Stimulated activated CD8-positive, alpha-beta memory T cell treated with anti-CD3 and anti-CD28 coated beads, Interleukin-2, amount 100 ng/mL, for 1 hour (primary cell): ENCODE data around the gene CIAO2B.
"Not testable (repeated sequence)": the region's sequence is repeated elsewhere in the genome, so short reads cannot be mapped to it uniquely, and the experiment has no call there.

ENCODE experiments used
- DNase-seq, 2 donors: peaks; one replicate each; pipeline ENCODE4 v3.0.0-alpha.2; 2020; ENCODE audit warnings: low read depth in 2 of 2

The CIAO2B gene

DNA sequence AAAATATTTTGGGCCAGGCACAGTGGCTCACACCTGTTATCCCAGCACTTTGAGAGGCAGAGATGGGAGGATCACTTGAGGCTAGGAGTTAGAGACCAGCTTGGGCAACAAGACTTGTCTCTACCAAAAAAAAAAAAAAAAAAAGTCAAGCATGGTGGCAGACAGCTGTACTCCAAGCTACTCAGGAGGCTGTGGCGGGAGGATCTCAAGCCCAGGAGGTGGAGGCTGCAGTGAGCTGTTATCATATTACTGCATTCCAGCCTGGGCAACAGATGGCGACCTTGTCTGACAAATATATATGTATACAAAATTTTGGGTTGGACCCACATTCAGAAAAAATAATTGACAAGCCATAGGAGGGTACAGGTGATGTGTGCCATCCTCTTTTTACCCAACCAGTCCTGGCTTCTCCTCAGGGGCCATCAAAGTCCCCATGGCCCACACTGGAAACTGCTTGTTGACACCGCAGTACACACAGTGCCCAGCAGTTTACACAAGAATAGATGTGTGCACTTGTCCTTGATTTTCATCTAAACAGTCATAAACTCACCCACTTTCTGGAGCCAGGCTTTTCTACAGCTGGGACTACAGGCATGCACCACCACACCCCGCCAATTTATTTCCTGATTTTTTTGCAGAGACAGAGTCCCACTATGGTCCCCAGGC is 2.8 kb upstream of the CIAO2B start:
- DNase-seq, result no peak

DNA sequence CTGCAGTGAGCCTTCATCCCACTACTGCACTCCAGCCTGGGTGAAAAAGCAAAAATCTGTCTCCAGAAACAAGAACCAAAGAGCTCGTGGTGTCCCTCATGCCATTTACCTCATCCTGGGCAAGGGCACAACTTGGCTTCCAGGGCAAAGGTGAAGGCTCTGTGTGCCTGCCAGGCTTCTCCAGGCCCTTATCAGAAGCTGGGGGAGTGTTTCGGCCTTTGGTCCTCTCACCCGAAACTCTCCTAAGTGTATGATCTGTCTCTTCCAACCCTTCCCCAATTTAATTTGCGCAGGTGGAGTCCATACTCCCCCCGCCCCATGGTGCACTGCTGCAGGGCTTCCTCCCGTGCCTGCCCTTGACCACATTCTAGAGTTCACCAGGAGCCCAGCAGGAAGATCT is 2.3 kb upstream of the CIAO2B start:
- DNase-seq, result no peak

DNA sequence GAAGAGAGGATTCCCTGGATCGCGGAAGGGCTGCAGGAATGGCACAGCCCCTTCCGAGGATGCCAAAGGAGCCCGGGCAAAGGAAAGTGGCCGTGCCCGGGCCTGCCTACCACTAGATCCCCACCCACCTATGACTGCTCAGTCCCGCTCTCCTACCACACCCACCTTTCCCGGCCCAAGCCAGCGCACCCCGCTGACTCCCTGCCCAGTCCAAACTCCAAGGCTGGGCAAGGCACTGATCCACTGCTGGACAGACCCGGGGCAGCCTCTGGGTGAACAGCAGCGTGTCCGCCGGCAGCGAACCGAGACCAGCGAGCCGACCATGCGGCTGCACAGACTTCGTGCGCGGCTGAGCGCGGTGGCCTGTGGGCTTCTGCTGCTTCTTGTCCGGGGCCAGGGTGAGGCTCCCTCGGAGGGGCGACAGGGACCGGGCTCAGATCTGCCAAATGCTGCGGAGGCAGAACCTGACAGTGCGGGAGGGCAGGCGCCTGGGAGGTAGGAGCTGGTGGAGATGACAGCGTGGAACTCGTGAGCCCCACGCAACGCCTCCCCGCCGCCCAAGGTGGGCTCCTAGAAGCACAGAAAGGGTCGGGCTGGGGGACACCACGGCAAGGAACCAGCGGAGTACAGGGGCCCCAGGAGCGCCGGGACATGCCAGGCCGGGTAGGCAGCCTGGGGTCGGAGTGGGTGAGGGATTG is 1.3 kb upstream of the CIAO2B start, which contains the start of gene CES2:
Gene CES2 (plus strand): TSS at position 203 of the 698 bp plus-strand sequence. CDS start 120 bp downstream, at position 323.
- DNase-seq, result no peak

DNA sequence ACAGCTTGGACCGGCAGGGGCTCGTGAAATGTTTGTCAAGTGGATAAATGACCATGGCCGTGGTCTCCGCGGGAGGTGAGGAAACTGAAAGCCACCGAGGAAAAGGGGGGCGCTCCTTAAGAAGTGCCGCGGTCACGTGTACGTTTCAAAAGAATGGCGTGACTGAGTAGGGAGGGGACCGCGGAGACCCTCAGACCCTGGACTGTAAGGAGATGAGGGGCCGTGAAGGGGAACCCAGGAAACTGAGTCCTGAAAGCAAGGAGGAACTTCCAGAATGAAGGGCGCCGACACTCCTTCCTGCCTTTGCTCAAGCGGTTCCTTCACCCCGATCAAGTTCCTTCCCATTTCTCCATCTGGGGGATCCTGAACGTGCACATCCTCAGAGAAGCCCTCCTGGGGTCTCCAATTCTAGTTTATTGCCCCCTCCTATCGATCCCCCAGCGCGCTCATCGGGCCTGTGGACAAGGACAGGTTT is 674 bp upstream of the CIAO2B start:
- not testable (repeated sequence) for DNase-seq

DNA sequence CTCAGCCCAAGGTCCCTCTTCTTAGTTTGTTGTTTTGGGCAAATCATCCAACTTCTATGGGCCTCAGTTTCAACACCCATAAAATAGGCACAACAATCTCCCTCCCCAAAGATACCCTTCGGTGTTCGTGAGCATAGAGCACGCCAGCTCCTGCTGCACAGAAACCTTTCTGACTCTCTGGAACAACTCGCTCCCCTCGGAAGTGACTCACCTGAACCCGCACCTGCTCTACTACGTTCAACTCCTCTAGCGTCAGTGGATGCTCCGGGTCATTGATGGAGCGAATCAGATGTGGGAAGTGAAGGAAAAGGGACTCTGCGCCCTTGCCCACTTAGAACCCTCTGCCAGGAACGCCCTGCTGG is 445 bp downstream of the CIAO2B start:
- peak in 1 of 2 donors; percentile 40 for DNase-seq

DNA sequence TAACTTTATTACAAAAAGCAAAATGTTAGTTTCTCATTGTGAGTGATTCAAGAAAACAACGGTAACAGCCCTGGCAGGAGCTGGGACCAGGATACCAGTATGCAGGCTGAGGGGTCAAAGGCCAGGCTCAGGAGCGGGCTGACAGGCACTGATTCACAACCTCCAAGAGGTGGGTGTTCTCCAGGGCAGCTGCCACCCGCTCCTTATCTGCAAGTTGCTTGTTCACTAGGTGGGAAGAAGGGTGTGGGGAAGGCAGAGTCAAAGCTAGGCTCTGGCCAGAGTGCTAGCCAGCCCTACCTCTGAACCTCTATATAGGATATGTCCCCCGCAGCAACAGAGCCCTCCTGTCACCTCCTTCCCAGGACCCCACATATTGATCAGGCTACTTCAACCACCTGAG is 2.1 kb downstream of the CIAO2B start:
- no peak for DNase-seq

DNA sequence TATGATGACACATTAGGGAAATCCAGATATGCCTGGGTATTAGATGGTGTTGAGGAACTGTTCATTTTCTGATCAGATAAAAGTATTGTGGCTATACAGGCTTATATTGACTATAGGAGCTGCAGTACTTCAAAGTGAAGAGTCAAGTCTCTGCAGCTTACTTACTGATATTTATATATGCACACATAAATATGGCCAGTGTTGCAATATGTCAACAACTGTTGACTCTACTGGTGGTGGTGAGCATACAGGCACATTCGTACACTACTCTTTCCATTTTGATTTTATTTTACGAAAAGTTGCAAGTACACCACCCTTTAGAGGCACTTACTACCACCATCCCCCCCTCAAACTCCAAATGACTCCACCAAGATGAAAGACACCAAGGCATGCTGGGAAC is 2.5 kb downstream of the CIAO2B start:
- no peak for DNase-seq

DNA sequence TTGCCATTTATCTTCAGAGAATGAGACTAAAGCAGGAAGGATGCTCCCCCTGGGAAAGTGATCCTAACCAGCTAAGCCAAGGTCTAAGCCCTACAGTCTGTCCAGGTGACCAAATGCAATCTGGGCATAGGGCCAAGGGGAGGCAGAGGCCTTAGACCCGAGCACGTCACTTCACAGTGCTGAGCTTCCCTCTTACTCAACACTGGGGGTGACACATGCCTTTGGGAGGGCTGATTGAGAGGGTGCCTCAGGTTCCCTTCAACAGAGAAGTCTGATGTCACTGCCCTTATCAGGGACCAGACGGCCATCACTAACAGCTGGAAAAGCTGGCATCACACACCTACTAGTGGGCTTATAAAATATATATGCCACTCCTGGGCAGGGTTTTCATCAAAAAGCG is 4.0 kb downstream of the CIAO2B start:
- no peak for DNase-seq

DNA sequence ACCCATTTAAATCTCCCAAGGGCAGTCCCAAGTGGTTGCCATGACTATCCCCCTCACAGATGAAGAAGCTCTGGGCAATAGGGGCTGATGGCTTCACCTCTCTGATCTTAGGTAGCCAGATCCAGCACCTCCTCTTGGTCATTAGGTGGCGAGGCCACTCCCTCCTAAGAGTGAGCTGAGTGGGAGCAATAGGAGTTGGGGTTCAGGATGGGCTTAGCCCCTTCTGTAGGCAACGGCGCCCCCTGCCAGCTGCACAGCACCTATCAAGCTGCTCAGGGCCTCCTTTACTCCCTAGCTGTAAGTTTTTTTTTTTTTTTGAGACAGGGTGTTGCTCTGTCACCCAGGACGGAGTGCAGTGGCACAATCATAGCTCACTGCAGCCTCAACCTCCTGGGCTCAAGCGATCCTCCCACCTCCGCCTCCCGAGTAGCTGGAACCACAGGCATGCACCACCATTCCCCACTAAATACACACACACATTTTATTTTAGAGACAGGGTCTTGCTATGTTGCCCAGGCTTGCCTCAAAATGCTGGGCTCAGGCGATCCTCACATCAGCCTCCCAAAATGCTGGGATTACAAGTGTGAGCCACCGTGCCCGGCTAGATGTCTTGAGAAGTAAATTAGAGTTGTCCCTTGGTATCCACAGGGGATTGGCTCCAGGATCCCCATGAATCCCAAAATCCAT is 5.4 kb downstream of the CIAO2B start:
- DNase-seq, result no peak

DNA sequence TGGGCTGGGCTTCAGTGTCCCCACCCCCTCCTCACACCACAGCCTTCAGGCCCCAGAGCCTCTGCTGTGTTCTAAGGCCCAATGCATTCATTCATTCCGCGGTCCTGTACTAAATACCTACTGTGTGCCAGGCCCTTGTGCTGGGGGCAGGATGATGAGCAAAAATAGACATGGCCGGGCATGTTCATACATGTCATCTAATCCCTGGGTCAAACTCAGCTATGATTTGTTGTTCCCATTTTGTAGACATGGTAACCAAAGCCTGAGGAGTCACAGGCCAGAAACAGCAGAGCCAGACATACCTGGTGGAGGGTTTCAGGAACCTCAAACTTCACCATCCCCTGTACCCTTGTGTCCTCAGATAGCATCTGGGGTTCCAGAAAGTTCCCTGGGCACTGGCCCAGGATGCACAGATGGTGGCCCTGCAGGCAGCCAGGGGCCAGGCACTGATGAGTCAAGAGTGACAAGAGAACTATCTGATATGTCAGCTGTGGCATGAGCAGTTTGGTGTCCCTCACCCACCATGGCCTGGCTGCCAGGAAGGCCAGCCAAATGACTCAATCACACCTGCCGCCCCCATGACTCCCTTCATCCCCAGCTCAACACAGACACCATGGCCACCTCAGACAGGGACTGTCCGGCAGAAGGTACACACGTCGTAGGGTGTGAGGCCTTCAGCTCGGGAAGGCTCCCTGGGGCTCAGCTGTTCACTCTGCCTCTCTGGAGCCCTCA is 6.1 kb downstream of the CIAO2B start:
- DNase-seq, result no peak

DNA sequence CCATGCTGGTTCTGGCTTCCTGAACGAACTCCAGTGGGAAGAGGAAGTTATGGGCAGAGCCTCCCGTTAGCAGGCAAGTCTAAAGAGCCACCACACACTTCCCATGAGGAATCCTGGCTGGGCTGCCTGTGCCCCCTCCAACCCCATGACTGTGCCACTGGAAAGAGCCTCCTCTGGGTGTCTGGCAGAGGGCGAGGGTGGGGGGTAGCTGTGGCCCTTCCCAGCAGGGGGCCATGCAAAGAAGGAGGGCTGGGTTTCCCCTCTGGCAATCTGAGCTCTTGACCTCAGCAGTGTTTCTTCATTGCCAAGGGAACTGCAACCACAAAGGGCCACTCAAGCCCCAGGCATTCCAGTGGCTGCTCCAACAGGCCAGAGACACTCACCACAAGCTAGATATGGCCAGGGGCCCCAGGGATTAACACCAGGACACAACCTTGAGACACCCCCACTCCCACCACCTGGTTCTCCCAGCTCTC is 7.2 kb downstream of the CIAO2B start:
- no peak for DNase-seq

DNA sequence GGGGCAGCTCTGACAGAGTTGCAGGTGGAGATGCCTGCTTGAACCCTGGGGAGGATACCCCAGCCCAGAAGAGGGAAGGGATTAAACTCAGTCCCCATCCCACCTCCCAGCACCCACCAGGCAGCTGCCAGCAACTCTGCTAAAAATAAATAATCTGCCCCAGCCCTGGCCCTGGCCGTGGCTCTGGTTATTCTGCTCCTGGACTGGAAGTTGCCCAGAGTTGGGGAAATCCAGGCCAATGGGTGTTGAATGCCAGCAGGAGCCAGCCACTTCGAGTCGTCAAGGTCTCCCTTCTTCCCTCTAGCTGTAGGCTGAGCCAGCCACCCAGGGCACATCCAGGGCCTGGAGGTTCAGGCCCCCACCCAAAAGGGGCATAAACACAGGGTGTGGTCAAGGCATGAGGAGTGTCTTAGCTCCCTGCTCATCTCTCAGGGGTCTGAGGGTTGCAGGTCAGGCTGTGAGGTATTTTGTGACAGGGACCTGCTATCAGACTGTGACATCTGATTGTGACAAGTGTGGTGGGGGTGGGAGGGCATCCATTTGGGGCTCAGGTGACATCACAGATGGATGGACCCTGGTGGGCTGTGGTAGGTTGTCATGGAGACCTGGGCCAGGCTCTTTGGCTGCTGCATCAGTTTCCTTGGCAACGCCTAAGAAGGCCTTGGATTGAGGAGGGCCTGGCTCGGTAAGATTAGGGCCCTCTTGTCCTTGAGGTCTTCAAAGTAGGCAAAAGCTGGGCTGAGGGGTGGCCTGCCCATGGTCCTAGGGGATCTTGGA is 7.8 kb downstream of the CIAO2B start:
- no peak for DNase-seq

DNA sequence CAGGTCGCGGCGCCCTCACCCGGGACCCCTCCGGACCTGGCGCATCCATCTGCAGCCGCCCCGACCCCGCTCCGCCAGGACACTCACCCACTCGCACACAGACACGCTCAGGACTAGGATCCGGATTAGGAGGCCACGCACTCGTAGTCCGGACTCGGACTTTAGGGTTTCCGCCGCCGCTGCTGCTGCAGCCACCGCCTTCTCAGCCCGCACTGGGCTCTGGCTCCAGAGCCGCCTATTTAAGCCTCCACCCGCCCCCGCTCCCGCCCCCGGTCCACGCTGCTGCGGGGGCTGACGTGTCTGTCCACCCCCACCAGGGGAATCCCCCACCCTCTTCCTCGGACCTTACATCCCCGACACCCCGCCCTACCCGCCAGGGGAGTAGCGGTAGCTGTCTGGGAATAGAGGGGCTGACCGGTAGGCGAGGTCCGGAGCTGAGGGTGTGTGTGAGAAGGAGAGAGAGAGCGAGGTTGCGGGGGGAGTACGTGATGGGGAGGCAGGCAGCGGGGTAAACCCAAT is 8.8 kb downstream of the CIAO2B start, which contains the start of gene RRAD:
Gene RRAD (minus strand): TSS at position 214 of the 519 bp plus-strand sequence. CDS start 356 bp downstream, outside the sequence.
- no peak for DNase-seq

DNA sequence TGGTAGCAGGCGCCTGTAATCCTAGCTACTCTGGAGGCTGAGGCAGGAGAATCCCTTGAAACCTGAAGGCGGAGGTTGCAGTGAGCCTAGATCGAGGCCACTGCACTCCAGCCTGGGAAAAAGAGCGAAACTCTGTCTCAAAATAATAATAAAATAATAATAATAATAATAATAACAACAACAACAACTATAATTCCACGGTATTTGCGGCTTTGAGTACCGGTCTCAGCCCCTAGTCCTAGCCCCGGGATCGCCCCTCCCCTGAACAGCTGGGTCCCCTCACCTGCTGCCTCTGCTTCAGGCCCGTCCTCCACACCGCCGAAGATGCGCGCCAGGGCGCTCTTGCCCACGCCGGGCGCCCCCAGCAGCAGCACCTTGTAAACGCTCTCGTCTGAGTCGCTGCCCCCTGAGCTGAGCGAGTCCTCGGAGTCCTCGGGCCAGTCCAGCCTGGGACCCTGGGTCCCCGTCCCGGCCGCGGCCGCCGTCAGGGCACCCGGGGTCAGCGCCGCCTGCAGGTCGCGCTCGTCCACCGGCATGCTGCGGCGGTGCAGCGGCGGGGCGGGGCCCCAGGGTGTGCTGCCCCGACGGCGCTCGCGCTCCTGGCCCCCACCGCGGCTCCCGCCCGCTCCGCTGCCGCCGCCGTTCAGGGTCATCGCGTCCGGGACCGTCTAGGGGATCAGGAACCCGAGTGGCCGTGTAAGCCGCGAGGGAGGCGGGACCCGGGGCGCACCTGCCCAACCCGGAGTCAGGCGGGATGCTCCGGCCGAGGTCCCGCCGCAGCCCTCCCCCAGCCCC is 9.5 kb downstream of the CIAO2B start:
- DNase-seq, result no peak

DNA sequence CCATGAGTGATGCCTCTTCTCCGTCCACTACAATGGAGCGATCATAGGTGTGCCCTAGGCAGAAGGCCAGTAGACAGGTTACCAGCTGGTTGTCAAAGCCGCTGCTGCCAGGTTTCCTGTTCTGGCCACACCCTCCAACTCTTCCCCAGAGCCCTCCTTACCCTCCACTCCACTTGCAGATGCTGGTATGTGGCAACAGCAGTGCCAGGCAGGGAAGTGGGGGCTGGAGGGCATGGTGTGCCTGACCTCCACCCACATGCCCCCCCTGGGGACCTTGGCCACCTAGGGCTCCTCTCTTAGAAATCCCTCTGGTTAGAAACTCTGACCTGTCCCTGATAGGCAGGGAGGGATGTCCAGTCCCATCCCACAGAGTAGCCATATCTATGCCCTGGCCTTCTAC is 10.3 kb downstream of the CIAO2B start:
- DNase-seq, result no peak

DNA sequence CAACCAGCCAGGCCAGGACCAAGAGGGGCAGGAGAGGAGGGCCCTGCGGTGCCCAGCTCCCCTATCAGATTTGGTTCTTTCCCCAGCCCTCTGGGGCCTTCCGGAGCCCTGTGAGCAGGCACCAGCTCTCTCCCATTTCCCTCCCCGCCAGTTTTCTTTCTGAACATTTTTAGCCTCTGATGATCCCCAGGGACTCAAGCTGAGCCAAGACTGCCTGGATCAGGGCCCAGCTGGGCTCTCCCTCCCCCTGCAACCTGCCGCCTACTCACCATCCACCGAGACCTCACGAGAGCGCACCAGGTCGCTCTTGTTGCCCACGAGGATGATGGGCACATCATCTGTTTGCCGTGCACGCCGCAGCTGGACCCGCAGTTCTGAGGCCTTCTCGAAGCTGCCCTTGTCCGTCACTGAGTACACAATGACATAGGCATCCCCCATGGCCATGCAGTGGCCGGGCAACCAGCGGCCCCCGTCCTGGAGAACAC is 10.9 kb downstream of the CIAO2B start:
- no peak for DNase-seq

DNA sequence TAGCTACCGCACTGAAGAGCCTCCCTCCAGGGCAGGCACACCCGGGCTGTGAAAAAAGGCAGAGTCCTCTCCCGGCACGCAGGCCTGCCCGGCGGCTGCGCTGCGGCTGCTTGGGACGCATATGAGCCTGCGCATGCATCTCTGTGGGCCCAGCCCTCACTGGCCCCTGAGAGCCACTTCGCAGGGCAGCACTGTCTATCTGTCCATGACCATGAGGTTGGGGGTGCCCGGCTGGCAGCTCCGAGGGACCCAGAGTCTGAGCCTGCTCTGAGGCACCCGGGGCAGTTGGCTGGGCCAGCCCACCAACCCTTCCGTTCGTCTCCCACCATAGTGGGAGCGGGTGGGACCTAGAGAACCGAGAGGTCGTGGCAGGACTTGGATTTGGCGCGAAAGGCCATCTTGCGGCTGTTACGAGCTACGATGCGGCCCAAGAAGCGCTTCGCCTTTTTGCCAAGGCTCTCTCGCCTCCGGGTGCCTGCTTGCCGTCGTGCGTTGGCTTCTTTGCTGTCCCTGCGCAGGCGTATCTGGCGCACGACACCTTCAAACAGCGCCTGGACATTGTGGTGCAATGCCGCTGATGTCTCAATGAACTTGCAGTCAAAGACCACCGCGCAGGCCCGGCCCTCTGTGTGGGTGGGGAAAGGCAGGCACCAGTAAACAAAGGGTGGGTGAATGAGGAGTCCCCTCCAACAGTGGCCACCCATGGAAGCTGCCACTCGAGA is 12.3 kb downstream of the CIAO2B start:
- DNase-seq, result no peak

DNA sequence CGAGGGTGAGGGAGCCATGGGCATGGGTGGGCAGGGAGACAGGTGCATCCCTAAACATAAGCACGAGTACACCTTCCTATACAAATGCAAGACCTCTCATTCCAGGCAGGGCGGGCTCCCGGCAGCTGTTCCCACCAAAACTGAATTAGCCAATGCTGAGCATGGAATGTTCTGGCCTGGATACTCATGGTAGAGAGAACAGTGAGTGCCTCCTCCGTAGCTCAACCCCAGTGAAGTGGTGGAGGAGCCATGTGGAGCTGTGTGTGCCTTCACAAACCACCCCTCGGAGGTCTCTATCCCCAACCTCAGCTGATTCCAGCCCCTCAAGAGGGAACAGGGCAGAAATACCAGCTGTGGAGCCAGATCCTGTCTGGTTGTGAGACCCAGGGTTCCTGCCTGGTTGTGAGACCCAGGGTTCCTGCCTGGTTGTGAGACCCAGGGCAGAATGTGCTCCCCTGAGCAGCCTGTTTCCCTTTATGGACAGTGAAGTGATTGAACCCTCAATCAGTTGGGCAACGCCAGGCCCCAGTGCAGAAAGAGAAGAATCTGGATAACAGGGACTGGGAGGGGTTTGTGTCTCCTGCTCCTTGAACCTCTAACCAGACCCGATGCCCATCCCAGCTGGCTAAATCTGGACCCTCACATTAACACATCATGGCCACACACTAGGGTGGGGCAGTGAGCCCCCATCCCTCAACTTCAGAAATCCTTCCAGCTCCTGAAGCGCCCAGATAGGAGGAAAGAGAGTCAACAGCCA is 13.1 kb downstream of the CIAO2B start:
- DNase-seq, result no peak

DNA sequence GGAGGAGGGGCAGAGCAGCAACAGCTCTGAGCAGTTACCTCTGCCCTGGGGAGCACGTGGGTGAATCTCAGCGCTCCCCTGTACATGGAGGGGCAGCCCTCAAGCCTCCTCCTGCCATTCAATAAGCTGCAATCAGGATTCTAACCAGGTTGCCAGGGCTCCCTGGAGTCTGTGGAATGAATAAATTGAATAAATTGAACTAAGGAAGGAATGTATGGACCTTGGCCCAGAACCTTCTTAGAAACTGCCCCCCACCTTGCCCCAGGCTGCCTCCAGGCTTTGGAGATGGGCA is 14.0 kb downstream of the CIAO2B start:
- no peak for DNase-seq
